Left lung (tissue), 10 donors: ENCODE measurements around the gene RPUSD3. TPM values are rescaled to one million over a fixed set of nuclear protein-coding genes. Genes with fewer than 3 reads are reported as not detected.

Experiments used
- ATAC-seq: fragments of 200-7000 bp; cut with Tn5 transposase; one replicate; pipeline ENCODE4 v1.9.1; 2020; ENCODE audit warnings: moderate library complexity
- DNase-seq, 4 donors: peaks; one replicate each; pipeline ENCODE4 v3.0.0-alpha.2; 2013 to 2020
- H3K27ac ChIP-seq, 2 donors: fragments of 200-600 bp; sonication (generic) in 1 of 2; one replicate each; pipeline versions ENCODE4 v1.5.0 to v1.8.0; 2020 to 2021
- H3K27me3 ChIP-seq, 2 donors: fragments of 200-600 bp; sonication (generic) in 1 of 2; one replicate each; pipeline versions ENCODE4 v1.5.0 to v1.8.0; 2020 to 2021
- H3K36me3 ChIP-seq, 2 donors: fragments of 200-600 bp; sonication (generic) in 1 of 2; one replicate each; pipeline versions ENCODE4 v1.5.0 to v1.8.0; 2020 to 2021
- H3K4me1 ChIP-seq, 2 donors: fragments of 200-600 bp; one replicate each; pipeline ENCODE4 v1.8.0; 2021
- H3K4me3 ChIP-seq, 2 donors: fragments of 200-600 bp; sonication (generic) in 1 of 2; one replicate each; pipeline versions ENCODE4 v1.5.0 to v1.8.0; 2020 to 2021; ENCODE audit warnings: mild to moderate bottlenecking in 1 of 2
- H3K9me3 ChIP-seq, 2 donors: fragments of 200-600 bp; sonication (generic) in 1 of 2; one replicate each; pipeline versions ENCODE4 v1.5.0 to v1.8.0; 2020 to 2021
- intact Hi-C, 2 donors: fragments of 100-400 bp; cut with DNase I; formaldehyde crosslinking; loops; one replicate each; pipeline versions ENCODE4 v1.11.2 to v1.14.2; 2022
- polyA plus RNA-seq, 6 donors: library from polyadenylated mRNA; unstranded; fragments of 120-200 nt; gene quantifications; one replicate each; pipeline ENCODE4 v1.2.1, GENCODE V29; 2013; ENCODE audit not compliant: insufficient read length in 6 of 6
- total RNA-seq, 2 donors: library from RNA; stranded (reverse); fragmentation: NEBNext Ultra II Directional; extraction: Animal tissue kit (Norgen Biotek cat#: 25700); gene quantifications; one replicate each; pipeline ENCODE4 v1.2.1, GENCODE V29; 2021
- TF ChIP-seq, protein P1 (sequence below), 2 donors: fragments of 200-600 bp; sonication (generic) in 1 of 2; IDR thresholded peaks; one replicate each; pipeline versions ENCODE4 v1.5.0 to v1.8.0; 2021; ENCODE audit warnings: antibody characterized with exemption in 2 of 2
- donor health status: DM: no; HTN: yes; CAD: no.
- donor health status: DM: no; HTN: no; CAD: no.

RPUSD3 gene
- total and polyA plus RNA-seq, 8 donors, result 29.6 to 43.1 (median 36.2) TPM

DNA sequence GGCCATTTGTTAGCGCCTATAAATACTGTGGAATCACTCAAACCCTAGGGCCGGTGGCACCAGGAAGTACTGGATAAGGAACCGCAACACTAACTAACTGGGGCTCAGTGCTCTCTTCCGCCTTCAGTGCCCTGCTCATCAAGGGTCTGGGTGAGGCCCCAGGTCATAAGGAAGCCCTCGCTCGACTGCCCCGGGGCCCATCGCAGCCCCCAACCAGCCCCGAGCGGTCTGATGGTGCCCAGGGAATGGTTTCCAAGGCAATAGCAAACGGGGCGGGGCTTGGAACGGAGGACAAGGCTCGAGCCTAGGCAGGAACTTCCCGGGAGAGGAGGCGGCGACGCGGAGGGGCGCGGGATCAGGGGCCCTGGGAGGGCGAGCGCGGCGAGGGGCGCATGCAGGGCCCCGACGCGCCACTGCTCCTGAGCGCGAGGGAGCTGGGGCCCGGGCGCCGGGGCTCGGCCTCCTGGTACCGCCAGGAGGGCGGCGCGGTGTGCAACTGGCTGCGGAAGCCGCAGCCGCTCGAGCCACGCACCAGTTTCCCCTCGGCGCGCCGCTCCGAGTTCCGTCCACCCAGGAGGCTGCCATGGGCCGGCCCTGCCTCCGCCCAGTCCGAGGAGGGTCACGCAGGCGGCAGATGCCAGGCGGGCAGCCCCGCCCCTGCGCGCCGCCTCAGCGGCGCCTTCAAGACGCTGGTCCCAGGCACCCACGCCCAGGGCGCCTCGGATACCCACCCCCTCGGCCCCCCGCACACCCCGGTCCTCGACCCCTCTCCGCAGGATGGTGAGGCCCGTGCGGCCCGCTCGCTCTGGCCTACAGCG lies 34.0 kb downstream of the RPUSD3 start, which contains the start of gene TTLL3:
Gene TTLL3 (plus strand): TSS at position 648 of the 818 bp plus-strand sequence. CDS start 400 bp downstream, outside the sequence.
- intact Hi-C loops, result no loop called here

DNA sequence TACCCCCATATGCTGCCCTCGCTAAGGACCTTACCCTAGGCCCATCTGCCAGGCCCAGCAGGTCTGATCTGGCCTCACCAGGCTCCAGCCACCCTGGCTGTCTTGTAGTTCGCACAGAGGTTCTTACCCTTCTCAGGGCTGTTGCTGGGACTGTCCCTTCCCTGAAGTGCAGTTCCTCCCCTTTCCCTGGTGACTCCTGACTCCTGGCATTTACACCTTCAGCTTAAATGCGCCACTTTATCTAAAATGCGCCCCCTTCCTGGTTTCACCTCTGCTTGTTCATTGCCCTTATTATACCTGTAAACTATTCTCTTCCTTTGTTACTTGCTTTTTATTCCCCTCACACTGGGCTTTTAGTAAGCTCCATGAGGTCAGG lies 34.6 kb downstream of the RPUSD3 start:
- Histone ChIP-seq H3K27ac (peak overlapping the region; percentile 96 to 97), H3K4me1 (peaks cover 0 to 23% of the 10 kb centered on the region in 2 donors), H3K9me3 (no peaks in the 10 kb centered on the region), H3K36me3 (peaks cover 0 to 51% of the 10 kb centered on the region in 2 donors), H3K4me3 (peak overlapping the region; percentile 66 to 72), H3K27me3 (no peaks in the 10 kb centered on the region)
- peak; percentile 69 for ATAC-seq
- intact Hi-C loops, result no loop called here
- DNase-seq, result peak in 3 of 4 donors; percentile 9 to 52 (median 48)
- TF ChIP-seq, protein P1, sequence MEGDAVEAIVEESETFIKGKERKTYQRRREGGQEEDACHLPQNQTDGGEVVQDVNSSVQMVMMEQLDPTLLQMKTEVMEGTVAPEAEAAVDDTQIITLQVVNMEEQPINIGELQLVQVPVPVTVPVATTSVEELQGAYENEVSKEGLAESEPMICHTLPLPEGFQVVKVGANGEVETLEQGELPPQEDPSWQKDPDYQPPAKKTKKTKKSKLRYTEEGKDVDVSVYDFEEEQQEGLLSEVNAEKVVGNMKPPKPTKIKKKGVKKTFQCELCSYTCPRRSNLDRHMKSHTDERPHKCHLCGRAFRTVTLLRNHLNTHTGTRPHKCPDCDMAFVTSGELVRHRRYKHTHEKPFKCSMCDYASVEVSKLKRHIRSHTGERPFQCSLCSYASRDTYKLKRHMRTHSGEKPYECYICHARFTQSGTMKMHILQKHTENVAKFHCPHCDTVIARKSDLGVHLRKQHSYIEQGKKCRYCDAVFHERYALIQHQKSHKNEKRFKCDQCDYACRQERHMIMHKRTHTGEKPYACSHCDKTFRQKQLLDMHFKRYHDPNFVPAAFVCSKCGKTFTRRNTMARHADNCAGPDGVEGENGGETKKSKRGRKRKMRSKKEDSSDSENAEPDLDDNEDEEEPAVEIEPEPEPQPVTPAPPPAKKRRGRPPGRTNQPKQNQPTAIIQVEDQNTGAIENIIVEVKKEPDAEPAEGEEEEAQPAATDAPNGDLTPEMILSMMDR (IDR thresholded peaks at IDR 0.05), result no peak

More for the DNA sequence above, 34.0 kb downstream of the RPUSD3 start, which contains the start of gene TTLL3:
- DNase-seq (peak; percentile 78 to 95 (median 82)), ATAC-seq (peak; percentile 92)
- H3K27ac ChIP-seq, result peak within 1 kb of the TSS; percentile 96 to 97
- no peaks in the 10 kb centered on the region for H3K27me3 ChIP-seq
- peaks cover 0 to 49% of the 10 kb centered on the region in 2 donors for H3K36me3 ChIP-seq
- H3K4me3 ChIP-seq, result peak within 1 kb of the TSS; percentile 66 to 72
- peaks cover 0 to 23% of the 10 kb centered on the region in 2 donors for H3K4me1 ChIP-seq
- H3K9me3 ChIP-seq, result no peaks in the 10 kb centered on the region
- TF ChIP-seq, protein P1 (IDR thresholded peaks at IDR 0.05), result no peak

DNA sequence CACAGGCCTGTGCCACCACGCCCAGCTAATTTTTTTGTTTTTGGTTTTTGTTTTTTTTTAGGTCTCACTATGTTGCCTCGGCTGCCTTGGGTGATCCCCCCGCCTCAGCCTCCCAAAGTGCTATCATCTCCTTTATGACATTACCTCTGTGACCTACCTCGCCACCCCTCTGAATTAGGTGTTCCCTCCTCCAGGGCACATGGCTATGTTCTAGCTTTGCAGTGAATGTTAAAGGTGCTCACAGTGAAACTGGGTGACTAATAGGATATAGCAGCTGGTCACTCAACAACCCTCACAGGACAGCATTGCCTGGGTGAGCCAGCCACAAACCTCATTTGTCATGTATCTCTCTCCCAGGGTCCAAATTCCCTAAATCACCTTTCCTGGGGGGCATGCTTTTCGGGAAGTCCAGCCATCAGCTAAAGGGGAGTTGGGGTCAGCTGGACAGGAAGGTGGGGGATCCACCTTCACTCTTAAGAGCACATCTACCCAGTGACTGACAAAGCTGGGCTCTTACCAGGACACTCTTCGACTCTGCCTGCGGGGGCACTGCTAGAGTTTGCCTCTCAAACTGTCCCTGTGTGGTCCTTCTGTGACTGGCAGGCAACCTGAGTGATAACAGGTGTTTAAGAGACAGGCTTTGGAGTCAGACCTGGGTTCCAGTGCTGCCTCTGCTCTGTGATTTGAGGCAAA lies 35.3 kb downstream of the RPUSD3 start:
- no peak for ATAC-seq

DNA sequence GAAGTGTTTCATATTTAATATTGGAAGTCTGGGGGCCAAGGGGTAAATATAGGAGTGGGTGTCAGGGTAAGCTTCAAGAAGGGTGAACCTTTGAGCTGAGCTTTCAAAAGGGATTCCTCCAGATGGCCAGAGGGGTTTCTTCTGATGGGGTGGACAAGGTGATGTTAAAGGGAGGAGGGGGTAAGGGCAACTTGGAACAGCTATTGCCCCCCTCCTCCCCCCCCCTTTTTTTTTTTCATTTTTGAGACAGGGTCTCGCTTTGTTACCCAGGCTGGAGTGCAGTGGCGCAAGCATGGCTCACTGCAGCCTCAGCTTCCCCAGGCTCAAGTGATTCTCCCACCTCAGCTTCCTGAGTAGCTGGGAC lies 35.8 kb downstream of the RPUSD3 start:
- TF ChIP-seq, protein P1 (IDR thresholded peaks at IDR 0.05), result no peak
- no peak overlapping the region for H3K4me3 ChIP-seq
- H3K27ac ChIP-seq, result peak overlapping the region in 1 of 2 donors; percentile 96
- ATAC-seq, result no peak
- H3K4me1 ChIP-seq, result peaks cover 0 to 23% of the 10 kb centered on the region in 2 donors
- H3K9me3 ChIP-seq, result no peaks in the 10 kb centered on the region
- H3K27me3 ChIP-seq, result no peaks in the 10 kb centered on the region
- intact Hi-C loops, result no loop called here
- no peak for DNase-seq
- H3K36me3 ChIP-seq, result peaks cover 0 to 53% of the 10 kb centered on the region in 2 donors

More for the DNA sequence above, 35.3 kb downstream of the RPUSD3 start:
- peak overlapping the region; percentile 96 to 97 for H3K27ac ChIP-seq
- peaks cover 0 to 23% of the 10 kb centered on the region in 2 donors for H3K4me1 ChIP-seq
- intact Hi-C loops, result no loop called here
- H3K4me3 ChIP-seq, result no peak overlapping the region
- H3K9me3 ChIP-seq, result no peaks in the 10 kb centered on the region
- peak in 1 of 4 donors; percentile 21 for DNase-seq
- no peaks in the 10 kb centered on the region for H3K27me3 ChIP-seq
- TF ChIP-seq, protein P1 (IDR thresholded peaks at IDR 0.05), result no peak
- H3K36me3 ChIP-seq, result peaks cover 0 to 52% of the 10 kb centered on the region in 2 donors
